Transverse colon (tissue), 4 donors: ENCODE data around the gene PDIK1L.

Source experiments
- EP300 ChIP-seq: sonication (generic); formaldehyde crosslinking; IDR thresholded peaks from one replicate; pipeline ENCODE4 v1.6.1; 2017; ENCODE audit warnings: antibody characterized with exemption, low read depth
- POLR2A ChIP-seq: fragments of 450-650 bp; IDR thresholded peaks from one replicate; pipeline ENCODE4 v1.6.1; 2016; ENCODE audit warnings: antibody characterized with exemption, mild to moderate bottlenecking, moderate library complexity
- POLR2AphosphoS5 ChIP-seq, 3 donors: sonication (generic); formaldehyde crosslinking; IDR thresholded peaks; one replicate each; pipeline ENCODE4 v1.6.1; 2016; ENCODE audit warnings: antibody characterized with exemption in 3 of 3
- TF ChIP-seq, protein P1 (sequence below), 5 experiments: fragments of 200-600 bp in 3 of 5; fragments of 450-650 bp in 2 of 5; sonication (generic) in 3 of 5; IDR thresholded peaks; 1 replicate in 2 of 5; 2 replicates in 3 of 5; pipeline ENCODE4 v1.5.1; 2016 to 2017; ENCODE audit warnings: antibody characterized with exemption in 5 of 5, inconsistent platforms in 3 of 5, mild to moderate bottlenecking in 2 of 5, moderate library complexity in 1 of 5

DNA sequence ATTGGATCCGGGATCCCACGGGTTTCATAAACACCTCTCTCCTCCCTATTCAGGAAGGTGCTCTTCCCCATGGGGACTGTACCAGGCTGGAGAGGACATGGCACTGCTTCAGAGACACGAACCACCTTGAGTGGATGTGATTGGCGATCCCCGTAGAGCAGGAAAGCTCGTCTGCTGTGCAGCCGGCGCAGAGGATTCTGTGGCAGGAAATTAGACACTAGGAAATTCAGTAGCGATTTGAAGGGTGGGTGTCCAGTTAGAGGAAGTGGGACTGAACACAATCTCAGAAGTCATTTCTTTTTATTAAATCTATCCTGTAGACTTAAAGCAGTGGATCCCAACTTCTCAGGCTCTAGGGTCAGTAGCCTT lies 767 bp downstream of the PDIK1L start:
- TF ChIP-seq, protein P1, sequence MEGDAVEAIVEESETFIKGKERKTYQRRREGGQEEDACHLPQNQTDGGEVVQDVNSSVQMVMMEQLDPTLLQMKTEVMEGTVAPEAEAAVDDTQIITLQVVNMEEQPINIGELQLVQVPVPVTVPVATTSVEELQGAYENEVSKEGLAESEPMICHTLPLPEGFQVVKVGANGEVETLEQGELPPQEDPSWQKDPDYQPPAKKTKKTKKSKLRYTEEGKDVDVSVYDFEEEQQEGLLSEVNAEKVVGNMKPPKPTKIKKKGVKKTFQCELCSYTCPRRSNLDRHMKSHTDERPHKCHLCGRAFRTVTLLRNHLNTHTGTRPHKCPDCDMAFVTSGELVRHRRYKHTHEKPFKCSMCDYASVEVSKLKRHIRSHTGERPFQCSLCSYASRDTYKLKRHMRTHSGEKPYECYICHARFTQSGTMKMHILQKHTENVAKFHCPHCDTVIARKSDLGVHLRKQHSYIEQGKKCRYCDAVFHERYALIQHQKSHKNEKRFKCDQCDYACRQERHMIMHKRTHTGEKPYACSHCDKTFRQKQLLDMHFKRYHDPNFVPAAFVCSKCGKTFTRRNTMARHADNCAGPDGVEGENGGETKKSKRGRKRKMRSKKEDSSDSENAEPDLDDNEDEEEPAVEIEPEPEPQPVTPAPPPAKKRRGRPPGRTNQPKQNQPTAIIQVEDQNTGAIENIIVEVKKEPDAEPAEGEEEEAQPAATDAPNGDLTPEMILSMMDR (IDR thresholded peaks at IDR 0.05) = no peak
- TF ChIP-seq POLR2A = no peak
- no peak for TF ChIP-seq POLR2AphosphoS5 (IDR thresholded peaks at IDR 0.05)
- TF ChIP-seq EP300 = no peak
